ENCODE measurements around the gene MRPL48.

Gene MRPL48

GRCh38 chr11:73893041-73893440, 105.4 kb downstream of the MRPL48 start:
- DNase-seq (ENCODE audit: low read depth in 2 of 2) = no peak

DNA sequence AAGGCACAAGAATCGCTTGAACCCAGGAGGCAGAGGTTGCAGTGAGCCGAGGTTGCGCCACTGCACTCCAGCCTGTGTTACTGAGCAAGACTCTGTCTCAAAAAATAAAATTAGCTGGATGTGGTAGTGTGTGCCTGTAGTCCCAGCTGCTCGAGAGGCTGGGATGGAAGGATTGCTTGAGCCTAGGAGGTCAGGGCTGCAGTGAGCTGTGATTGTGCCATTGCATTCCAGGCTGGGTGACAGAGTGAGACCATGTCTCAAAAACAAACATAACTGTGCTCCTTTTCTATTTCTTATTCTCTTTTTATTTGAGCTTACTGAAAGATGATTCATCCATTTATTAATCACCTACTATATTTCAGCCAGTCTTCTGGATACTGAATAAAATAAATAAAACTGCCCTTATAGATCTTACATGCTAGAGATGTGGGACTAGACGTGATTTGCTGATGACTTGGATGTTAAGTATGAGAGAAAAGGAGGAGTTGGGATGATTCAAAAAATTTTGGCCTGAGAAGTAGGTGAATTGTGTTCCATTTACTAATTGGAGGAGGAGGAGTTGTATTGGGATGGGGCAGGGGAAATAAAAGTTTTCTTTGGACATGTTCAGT, 107.2 kb downstream of the MRPL48 start:
- no peak for DNase-seq (ENCODE audit: low read depth in 2 of 2)

- DNase-seq (ENCODE audit: low read depth in 2 of 2) = no peak
These were observed 114.6 kb downstream of the MRPL48 start for GRCh38 chr11:73902303-73902702.

DNA sequence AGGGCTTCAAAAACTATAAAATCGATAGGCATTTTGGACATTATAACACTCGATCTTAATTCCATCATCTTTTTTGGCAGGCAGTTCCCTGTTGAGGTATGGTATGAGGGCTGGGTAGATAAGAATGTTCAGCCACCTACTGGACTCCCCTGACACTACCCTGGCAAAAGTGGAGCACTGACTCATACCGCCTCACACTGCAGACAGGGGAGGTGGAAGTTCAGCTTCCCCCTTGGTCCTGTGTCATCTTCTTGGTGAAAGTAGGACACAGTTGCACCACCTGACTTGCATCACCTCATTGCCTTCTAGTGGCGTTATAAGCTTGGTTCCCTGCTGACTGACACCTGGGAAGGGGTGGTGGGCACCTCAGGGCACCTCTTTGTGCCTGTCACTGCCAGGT, 119.5 kb downstream of the MRPL48 start:
- peak in 1 of 2 donors; percentile 8 for DNase-seq (ENCODE audit: low read depth in 2 of 2)

GRCh38 chr11:73912026-73912425, 124.4 kb downstream of the MRPL48 start:
- DNase-seq (ENCODE audit: low read depth in 2 of 2) = no peak

GRCh38 chr11:73913472-73913871, 125.8 kb downstream of the MRPL48 start:
- DNase-seq (ENCODE audit: low read depth in 2 of 2) = no peak

DNA sequence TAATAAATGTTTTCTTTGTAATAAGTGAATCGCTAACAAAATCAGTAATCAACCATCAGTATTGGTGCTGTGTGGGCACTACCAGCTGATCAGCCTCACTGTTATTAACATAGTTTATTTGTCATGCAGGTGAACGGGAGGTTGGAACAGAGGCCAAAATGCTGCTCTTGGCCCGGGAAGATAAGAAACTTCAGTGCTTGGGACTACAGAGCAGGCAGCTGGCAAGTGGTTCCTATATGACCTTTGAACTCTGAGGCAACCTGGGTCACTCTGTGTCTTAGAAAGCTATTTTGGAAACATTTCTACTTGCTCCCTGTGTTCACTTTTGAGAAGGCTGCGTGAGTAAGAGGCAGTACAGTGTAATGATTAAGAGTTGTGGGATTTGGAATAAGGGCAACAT, 126.6 kb downstream of the MRPL48 start:
- no peak for DNase-seq (ENCODE audit: low read depth in 2 of 2)
